ENCODE results near the gene TMEM131.

DNA sequence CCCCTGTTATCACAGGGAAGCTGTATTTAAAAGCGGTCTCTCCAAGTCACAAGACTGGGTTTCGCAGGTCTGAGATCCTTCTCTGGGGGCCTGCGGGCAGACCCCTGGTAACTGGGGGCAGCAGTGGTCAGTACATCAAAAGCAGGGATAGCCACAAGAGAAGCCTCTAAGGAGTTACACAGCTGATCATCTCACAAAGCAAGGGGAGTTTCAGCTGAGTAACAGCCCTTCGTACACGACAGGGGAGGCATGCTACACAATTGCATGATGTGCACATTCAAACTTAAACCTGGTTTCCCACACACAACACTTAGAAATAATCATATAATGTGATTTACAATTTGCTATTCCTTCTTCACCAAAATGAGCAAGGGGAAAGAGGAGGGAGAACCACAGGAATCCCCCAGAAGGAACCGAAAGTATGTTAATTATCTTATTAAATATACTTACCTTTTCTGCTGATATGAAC lies 87.5 kb downstream of the TMEM131 start:
- no peak for TF ChIP-seq CTCF (tag by site-specific recombination; IDR thresholded peaks at IDR 0.05)
- TF ChIP-seq OVOL3 (tag by site-specific recombination; IDR thresholded peaks at IDR 0.05), result no peak
- TF ChIP-seq ZXDB (tag by site-specific recombination; IDR thresholded peaks at IDR 0.05), result no peak
- no peak for TF ChIP-seq TCF7L2 (IDR thresholded peaks at IDR 0.05; ENCODE audit: borderline replicate concordance, low read depth, low read length)
- TF ChIP-seq ZNF274 (IDR thresholded peaks at IDR 0.05; ENCODE audit: low read length), result no peak
- no peak for TF ChIP-seq ZNF274 (tag by site-specific recombination; IDR thresholded peaks at IDR 0.05; ENCODE audit: borderline replicate concordance)
- TF ChIP-seq ZNF184 (tag by site-specific recombination; IDR thresholded peaks at IDR 0.05), result no peak
- TF ChIP-seq ZNF660 (tag by site-specific recombination; IDR thresholded peaks at IDR 0.05), result no peak
- TF ChIP-seq ZSCAN4 (tag by site-specific recombination; IDR thresholded peaks at IDR 0.05), result no peak
- TF ChIP-seq HIC1 (tag by site-specific recombination; IDR thresholded peaks at IDR 0.05), result no peak
- TF ChIP-seq ZNF48 (tag by site-specific recombination; IDR thresholded peaks at IDR 0.05), result no peak

Measured in HEK293 (cell line).